H9 (cell line): ENCODE measurements around the gene CARMIL3. TPM values are rescaled to one million over a fixed set of nuclear protein-coding genes. Genes with fewer than 3 reads are reported as not detected.

Source experiments
- DNase-seq: peaks from one replicate; pipeline ENCODE4 v3.0.0-alpha.2; 2017
- H2AFZ ChIP-seq: one replicate; pipeline ENCODE4 v1.6.1; 2013; ENCODE audit warnings: mild to moderate bottlenecking, low read length, control low read depth, moderate library complexity
- H2AK5ac ChIP-seq: 2 replicates; pipeline ENCODE4 v1.6.1; 2013; ENCODE audit warnings: low read length, control low read depth, mixed read lengths; ENCODE audit not compliant: insufficient read length
- H2BK120ac ChIP-seq: one replicate; pipeline ENCODE4 v1.6.1; 2013; ENCODE audit warnings: low read depth, mild to moderate bottlenecking, low read length, control low read depth, inconsistent platforms; ENCODE audit not compliant: poor library complexity, severe bottlenecking
- H2BK12ac ChIP-seq: 2 replicates; pipeline ENCODE4 v1.6.1; 2013; ENCODE audit warnings: low read length, control low read depth, mixed read lengths, low read depth; ENCODE audit not compliant: insufficient read length
- H2BK15ac ChIP-seq: 2 replicates; pipeline ENCODE4 v1.6.1; 2013; ENCODE audit warnings: low read depth, low read length, control low read depth
- H2BK20ac ChIP-seq: one replicate; pipeline ENCODE4 v1.6.1; 2013; ENCODE audit warnings: low read depth, mild to moderate bottlenecking, low read length, control low read depth, inconsistent platforms; ENCODE audit not compliant: poor library complexity, severe bottlenecking
- H2BK5ac ChIP-seq: 2 replicates; pipeline ENCODE4 v1.6.1; 2013; ENCODE audit warnings: low read length, control low read depth, mixed read lengths; ENCODE audit not compliant: insufficient read length
- H3K14ac ChIP-seq: 2 replicates; pipeline ENCODE4 v1.6.1; 2013; ENCODE audit warnings: low read length, control low read depth; ENCODE audit not compliant: insufficient read depth
- H3K18ac ChIP-seq: 2 replicates; pipeline ENCODE4 v1.6.1; 2013; ENCODE audit warnings: low read depth, mild to moderate bottlenecking, mixed read lengths, low read length, control low read depth; ENCODE audit not compliant: insufficient read length
- H3K23ac ChIP-seq: 2 replicates; pipeline ENCODE4 v1.6.1; 2013; ENCODE audit warnings: low read length, control low read depth, mixed read lengths, low read depth; ENCODE audit not compliant: insufficient read length
- H3K23me2 ChIP-seq: 2 replicates; pipeline ENCODE4 v1.6.1; 2013; ENCODE audit warnings: low read depth, mild to moderate bottlenecking, mixed read lengths, low read length, control low read depth; ENCODE audit not compliant: insufficient read length, poor library complexity, severe bottlenecking
- H3K27ac ChIP-seq: 2 replicates; pipeline ENCODE4 v1.5.1; 2013; ENCODE audit warnings: low read length, control low read depth, mixed read lengths, low read depth; ENCODE audit not compliant: insufficient read length
- H3K27me3 ChIP-seq: 2 replicates; pipeline ENCODE4 v1.6.1; 2013; ENCODE audit warnings: low read length, control low read depth, inconsistent platforms; ENCODE audit not compliant: insufficient read depth
- H3K4ac ChIP-seq: 2 replicates; pipeline ENCODE4 v1.6.1; 2013; ENCODE audit warnings: low read depth, mild to moderate bottlenecking, control low read depth, inconsistent platforms, low read length, moderate library complexity
- H3K4me1 ChIP-seq: 2 replicates; pipeline ENCODE4 v1.6.1; 2013; ENCODE audit warnings: low read length, control low read depth, inconsistent platforms; ENCODE audit not compliant: insufficient read depth
- H3K4me2 ChIP-seq: 2 replicates; pipeline ENCODE4 v1.6.1; 2013; ENCODE audit warnings: low read length, control low read depth, mixed read lengths; ENCODE audit not compliant: insufficient read length, insufficient read depth
- H3K56ac ChIP-seq: 2 replicates; pipeline ENCODE4 v1.6.1; 2013; ENCODE audit warnings: low read depth, mild to moderate bottlenecking, mixed read lengths, low read length, control low read depth; ENCODE audit not compliant: insufficient read length
- H3K79me1 ChIP-seq: 2 replicates; pipeline ENCODE4 v1.6.1; 2013; ENCODE audit warnings: low read depth, mild to moderate bottlenecking, moderate library complexity, low read length, control low read depth, inconsistent platforms; ENCODE audit not compliant: insufficient read depth, poor library complexity, severe bottlenecking
- H3K79me2 ChIP-seq: 2 replicates; pipeline ENCODE4 v1.6.1; 2013; ENCODE audit warnings: low read length, control low read depth, inconsistent platforms; ENCODE audit not compliant: insufficient read depth
- H3K9ac ChIP-seq: 2 replicates; pipeline ENCODE4 v1.6.1; 2013; ENCODE audit warnings: low read length, control low read depth, mixed read lengths; ENCODE audit not compliant: insufficient read length; ENCODE audit errors: extremely low read depth
- H3K9me3 ChIP-seq: one replicate; pipeline ENCODE4 v1.6.1; 2013; ENCODE audit warnings: low read depth, low read length, inconsistent platforms; ENCODE audit not compliant: control insufficient read depth
- H3T11ph ChIP-seq: one replicate; pipeline ENCODE4 v1.6.1; 2013; ENCODE audit warnings: mild to moderate bottlenecking, low read length, control low read depth, inconsistent platforms
- H4K20me1 ChIP-seq: one replicate; pipeline ENCODE4 v1.6.1; 2013; ENCODE audit not compliant: control insufficient read depth, insufficient read length, insufficient read depth
- H4K5ac ChIP-seq: 2 replicates; pipeline ENCODE4 v1.6.1; 2013; ENCODE audit warnings: low read depth, mild to moderate bottlenecking, mixed read lengths, low read length, control low read depth; ENCODE audit not compliant: insufficient read length
- H4K8ac ChIP-seq: replicated peaks from 2 replicates; pipeline ENCODE4 v1.6.1; 2013; ENCODE audit warnings: low read length, control low read depth, mixed read lengths, low read depth; ENCODE audit not compliant: insufficient read length
- H4K91ac ChIP-seq: 2 replicates; pipeline ENCODE4 v1.6.1; 2013; ENCODE audit warnings: low read depth, mild to moderate bottlenecking, moderate library complexity, mixed read lengths, low read length, control low read depth; ENCODE audit not compliant: insufficient read length
- H3K27ac Mint-ChIP-seq, 3 experiments: 2 replicates in 2 of 3; 3 replicates in 1 of 3; pipeline ENCODE4 v1.8.0; 2020 to 2021; ENCODE audit warnings: mixed read lengths in 3 of 3, mild to moderate bottlenecking in 1 of 3, moderate library complexity in 1 of 3
- H3K27me3 Mint-ChIP-seq: 2 replicates; pipeline ENCODE4 v1.8.0; 2021; ENCODE audit warnings: low read depth, mild to moderate bottlenecking, moderate library complexity, mixed read lengths
- H3K36me3 Mint-ChIP-seq, 3 experiments: 2 replicates in 2 of 3; 3 replicates in 1 of 3; pipeline ENCODE4 v1.8.0; 2020 to 2021; ENCODE audit warnings: low read depth in 3 of 3, mixed read lengths in 3 of 3; ENCODE audit not compliant: insufficient read depth in 1 of 3
- H3K4me1 Mint-ChIP-seq, 2 experiments: 2 replicates each; pipeline ENCODE4 v1.8.0; 2020; ENCODE audit warnings: mixed read lengths in 2 of 2
- H3K4me3 Mint-ChIP-seq, 2 experiments: 2 replicates in 1 of 2; 3 replicates in 1 of 2; pipeline ENCODE4 v1.8.0; 2020 to 2021; ENCODE audit warnings: mild to moderate bottlenecking in 2 of 2, mixed read lengths in 2 of 2, moderate library complexity in 1 of 2
- H3K9me3 Mint-ChIP-seq, 2 experiments: 2 replicates in 1 of 2; 3 replicates in 1 of 2; pipeline ENCODE4 v1.8.0; 2020; ENCODE audit warnings: mild to moderate bottlenecking in 2 of 2, mixed read lengths in 2 of 2, moderate library complexity in 1 of 2
- CTCF ChIP-seq: fragments of 200-600 bp; sonication (generic); conservative IDR thresholded peaks from 3 replicates; pipeline ENCODE4 v1.8.0; 2021; ENCODE audit warnings: antibody characterized with exemption, mild to moderate bottlenecking
- WGBS: extraction: QIAGEN DNeasy Blood & Tissue Kit; methylation state at CpG from one replicate; pipeline ENCODE4 v1.1.7; 2013; ENCODE audit warnings: missing lambda C conversion rate, low lambda C conversion rate, mixed read lengths; ENCODE audit not compliant: insufficient read length; ENCODE audit errors: extremely low coverage; 5-methylcytosine and 5-hydroxymethylcytosine counted together
- total RNA-seq: library from RNA; stranded (reverse); gene quantifications from 2 replicates; pipeline ENCODE4 v1.2.1, GENCODE V29; 2021

Gene CARMIL3
- total RNA-seq, 1 experiment from 2014 or later, result 5.8 TPM

DNA sequence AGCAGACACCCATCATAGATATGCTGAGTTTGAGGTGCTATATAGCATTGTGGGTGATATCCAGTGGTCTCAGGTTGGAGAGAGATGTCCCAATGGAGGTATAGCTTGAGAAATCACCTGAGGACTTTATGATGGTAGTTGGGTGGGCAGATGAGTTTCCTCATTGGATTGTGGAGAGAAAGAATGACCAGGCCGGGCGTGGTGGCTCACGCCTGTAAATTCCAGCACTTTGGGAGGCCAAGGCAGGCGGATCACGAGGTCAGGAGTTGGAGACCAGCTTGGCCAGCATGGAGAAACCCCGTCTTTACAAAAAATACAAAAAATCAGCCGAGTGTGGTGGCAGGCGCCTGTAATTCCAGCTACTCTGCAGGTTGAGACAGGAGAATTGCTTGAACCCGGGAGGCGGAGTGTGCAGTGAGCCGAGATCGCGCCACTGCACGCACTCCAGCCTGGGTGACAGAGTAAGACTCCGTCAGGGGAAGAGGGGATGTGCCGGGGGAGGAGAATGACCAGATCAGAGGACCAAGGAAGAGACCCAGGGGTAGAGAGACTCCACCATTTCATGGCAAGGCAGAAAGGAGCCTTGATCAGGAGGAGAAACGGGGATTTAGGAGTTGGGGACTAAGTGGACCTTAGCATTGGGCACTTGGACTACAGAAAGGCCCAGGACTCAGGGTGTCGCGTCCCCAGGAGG lies 41.5 kb downstream of the CARMIL3 start:
- no peak overlapping the region for H2BK20ac ChIP-seq
- no peak overlapping the region for H2BK15ac ChIP-seq
- H3K4me2 ChIP-seq, result peak overlapping the region; percentile 28
- Mint-ChIP-seq H3K4me3 (peak overlapping the region; percentile 90 to 93), H3K27ac (peak overlapping the region; percentile 97 to 98 (median 98)), H3K9me3 (peaks cover 0 to 2% of the 10 kb centered on the region in 2 experiments; a peak in 3 of 5 replicates), H3K36me3 (peaks cover 18 to 27% (median 18%) of the 10 kb centered on the region in 3 experiments; a peak in 6 of 7 replicates), H3K27me3 (peaks cover 4% of the 10 kb centered on the region), H3K4me1 (peaks cover 21 to 41% of the 10 kb centered on the region in 2 experiments)
- H3T11ph ChIP-seq, result no peak overlapping the region
- no peak overlapping the region for H3K23ac ChIP-seq
- no peak overlapping the region for H4K91ac ChIP-seq
- no peak for DNase-seq
- no peaks in the 10 kb centered on the region; the same call in 1 of the 2 replicates for H3K4me1 ChIP-seq
- peak overlapping the region; percentile 59 for H3K14ac ChIP-seq
- TF ChIP-seq CTCF, result no peak
- peak overlapping the region; percentile 49 for H3K27ac ChIP-seq
- no peaks in the 10 kb centered on the region for H4K20me1 ChIP-seq
- no peak overlapping the region for H3K4ac ChIP-seq
- H2BK12ac ChIP-seq, result peak overlapping the region; percentile 51
- H3K79me2 ChIP-seq, result no peaks in the 10 kb centered on the region; the same call in 1 of the 2 replicates
- peaks cover 6% of the 10 kb centered on the region for H3K23me2 ChIP-seq
- no peak overlapping the region for H2BK120ac ChIP-seq
- H3K18ac ChIP-seq, result peak overlapping the region; percentile 76
- no peak overlapping the region for H2AFZ ChIP-seq
- H3K9ac ChIP-seq, result no peak overlapping the region
- no CpG with 5 or more reads among the region's 19 CpGs for WGBS
- H3K9me3 ChIP-seq, result no peaks in the 10 kb centered on the region
- H3K27me3 ChIP-seq, result no peaks in the 10 kb centered on the region
- H3K79me1 ChIP-seq, result no peaks in the 10 kb centered on the region
- no peak overlapping the region for H2AK5ac ChIP-seq
- no peak overlapping the region for H4K8ac ChIP-seq
- H4K5ac ChIP-seq, result no peak overlapping the region
- no peak overlapping the region for H3K56ac ChIP-seq
- no peak overlapping the region for H2BK5ac ChIP-seq
